Large intestine (tissue), 3 donors: ENCODE results near the gene ZNF775. TPM values are rescaled to one million over a fixed set of nuclear protein-coding genes. Genes with fewer than 3 reads are reported as not detected.
A peak's percentile ranks its signal among the peaks of the same experiment; 100 is the strongest.

Source experiments
- DNase-seq, 2 donors: peaks; one replicate each; pipeline versions ENCODE4 v3.0.0 to v3.0.0-alpha.2; 2013
- H3K27ac ChIP-seq: one replicate; pipeline ENCODE4 v1.5.1; 2013; ENCODE audit warnings: low read length
- H3K27me3 ChIP-seq: 2 replicates; pipeline ENCODE4 v1.6.1; 2013; ENCODE audit warnings: low read length; ENCODE audit not compliant: control insufficient read depth, insufficient read depth
- H3K36me3 ChIP-seq: 2 replicates; pipeline ENCODE4 v1.6.1; 2013; ENCODE audit warnings: low read length; ENCODE audit not compliant: control insufficient read depth, insufficient read depth
- H3K4me1 ChIP-seq: one replicate; pipeline ENCODE4 v1.6.1; 2013; ENCODE audit warnings: low read length; ENCODE audit not compliant: control insufficient read depth, insufficient read depth
- H3K4me3 ChIP-seq: one replicate; pipeline ENCODE4 v1.5.1; 2013; ENCODE audit warnings: low read length
- H3K9me3 ChIP-seq: one replicate; pipeline ENCODE4 v1.6.1; 2013; ENCODE audit warnings: mild to moderate bottlenecking, low read depth, low read length, moderate library complexity; ENCODE audit not compliant: control insufficient read depth
- WGBS: methylation state at CpG from one replicate; pipeline ENCODE4 v1.1.5; 2013; ENCODE audit warnings: low lambda C conversion rate; ENCODE audit not compliant: insufficient coverage; 5-methylcytosine and 5-hydroxymethylcytosine counted together
- polyA plus RNA-seq: library from polyadenylated mRNA; unstranded; fragments of 120-200 nt; gene quantifications from one replicate; pipeline ENCODE4 v1.2.1, GENCODE V29; 2013

The ZNF775 gene
- polyA plus RNA-seq, 1 donor = 5.2 TPM

- Histone ChIP-seq H3K4me3 (peak overlapping the region; percentile 82), H3K27ac (peak overlapping the region; percentile 94), H3K36me3 (peaks cover 39% of the 10 kb centered on the region), H3K4me1 (peaks cover 49% of the 10 kb centered on the region), H3K9me3 (peaks cover 2% of the 10 kb centered on the region), H3K27me3 (no peaks in the 10 kb centered on the region)
- no CpG with 5 or more reads among the region's 58 CpGs for WGBS
- DNase-seq = peak; percentile 59 to 85
Observed at GRCh38 chr7:150368884-150369747, 10.0 kb upstream of the ZNF775 start.

GRCh38 chr7:150369748-150370501 is 9.2 kb upstream of the ZNF775 start:
- Histone ChIP-seq H3K4me1 (peaks cover 55% of the 10 kb centered on the region), H3K27me3 (no peaks in the 10 kb centered on the region), H3K4me3 (peak overlapping the region; percentile 82), H3K27ac (peak overlapping the region; percentile 94), H3K9me3 (peaks cover 2% of the 10 kb centered on the region), H3K36me3 (peaks cover 45% of the 10 kb centered on the region)
- DNase-seq = peak in 1 of 2 donors; percentile 33
- no CpG with 5 or more reads among the region's 23 CpGs for WGBS

- Histone ChIP-seq H3K4me1 (peaks cover 57% of the 10 kb centered on the region), H3K36me3 (peaks cover 47% of the 10 kb centered on the region)
Observed at GRCh38 chr7:150370612-150371071, 8.5 kb upstream of the ZNF775 start.

DNA sequence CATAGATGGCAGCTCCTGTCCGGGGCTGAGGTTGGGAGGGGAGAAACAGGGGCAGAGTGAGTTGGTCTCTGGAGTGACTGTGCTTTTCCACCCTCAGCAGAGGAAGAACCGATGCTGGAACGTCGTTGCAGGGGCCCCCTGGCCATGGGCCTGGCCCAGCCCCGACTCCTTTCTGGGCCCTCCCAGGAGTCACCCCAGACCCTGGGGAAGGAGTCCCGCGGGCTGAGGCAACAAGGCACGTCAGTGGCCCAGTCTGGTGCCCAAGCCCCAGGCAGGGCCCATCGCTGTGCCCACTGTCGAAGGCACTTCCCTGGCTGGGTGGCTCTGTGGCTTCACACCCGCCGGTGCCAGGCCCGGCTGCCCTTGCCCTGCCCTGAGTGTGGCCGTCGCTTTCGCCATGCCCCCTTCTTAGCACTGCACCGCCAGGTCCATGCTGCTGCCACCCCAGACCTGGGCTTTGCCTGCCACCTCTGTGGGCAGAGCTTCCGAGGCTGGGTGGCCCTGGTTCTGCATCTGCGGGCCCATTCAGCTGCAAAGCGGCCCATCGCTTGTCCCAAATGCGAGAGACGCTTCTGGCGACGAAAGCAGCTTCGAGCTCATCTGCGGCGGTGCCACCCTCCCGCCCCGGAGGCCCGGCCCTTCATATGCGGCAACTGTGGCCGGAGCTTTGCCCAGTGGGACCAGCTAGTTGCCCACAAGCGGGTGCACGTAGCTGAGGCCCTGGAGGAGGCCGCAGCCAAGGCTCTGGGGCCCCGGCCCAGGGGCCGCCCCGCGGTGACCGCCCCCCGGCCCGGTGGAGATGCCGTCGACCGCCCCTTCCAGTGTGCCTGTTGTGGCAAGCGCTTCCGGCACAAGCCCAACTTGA is 7.8 kb upstream of the ZNF775 start:
- H3K9me3 ChIP-seq = peaks cover 2% of the 10 kb centered on the region
- H3K27ac ChIP-seq = peak overlapping the region; percentile 94
- H3K4me3 ChIP-seq = no peak overlapping the region
- no peaks in the 10 kb centered on the region for H3K27me3 ChIP-seq
- H3K36me3 ChIP-seq = peaks cover 47% of the 10 kb centered on the region
- no CpG with 5 or more reads among the region's 48 CpGs for WGBS
- peaks cover 62% of the 10 kb centered on the region for H3K4me1 ChIP-seq
- DNase-seq = no peak

More at GRCh38 chr7:150370612-150371071, 8.5 kb upstream of the ZNF775 start:
- DNase-seq = no peak
- Histone ChIP-seq H3K9me3 (peaks cover 2% of the 10 kb centered on the region), H3K4me3 (peak overlapping the region; percentile 82), H3K27me3 (no peaks in the 10 kb centered on the region), H3K27ac (peak overlapping the region; percentile 94)
- no CpG with 5 or more reads among the region's 3 CpGs for WGBS

DNA sequence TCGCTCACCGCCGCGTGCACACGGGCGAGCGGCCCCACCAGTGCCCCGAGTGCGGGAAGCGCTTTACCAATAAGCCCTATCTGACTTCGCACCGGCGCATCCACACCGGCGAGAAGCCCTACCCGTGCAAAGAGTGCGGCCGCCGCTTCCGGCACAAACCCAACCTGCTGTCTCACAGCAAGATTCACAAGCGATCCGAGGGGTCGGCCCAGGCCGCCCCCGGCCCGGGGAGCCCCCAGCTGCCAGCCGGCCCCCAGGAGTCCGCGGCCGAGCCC is 7.2 kb upstream of the ZNF775 start:
- no peak for DNase-seq

GRCh38 chr7:150372271-150373048 is 6.7 kb upstream of the ZNF775 start:
- no peaks in the 10 kb centered on the region for H3K27me3 ChIP-seq
- DNase-seq = no peak
- H3K4me1 ChIP-seq = peaks cover 67% of the 10 kb centered on the region
- peaks cover 47% of the 10 kb centered on the region for H3K36me3 ChIP-seq
- no CpG with 5 or more reads among the region's 79 CpGs for WGBS
- H3K9me3 ChIP-seq = peaks cover 2% of the 10 kb centered on the region
- no peak overlapping the region for H3K4me3 ChIP-seq
- no peak overlapping the region for H3K27ac ChIP-seq

More for the DNA sequence above, 7.2 kb upstream of the ZNF775 start:
- peaks cover 47% of the 10 kb centered on the region for H3K36me3 ChIP-seq
- H3K27me3 ChIP-seq = no peaks in the 10 kb centered on the region
- WGBS = no CpG with 5 or more reads among the region's 30 CpGs
- H3K9me3 ChIP-seq = peaks cover 2% of the 10 kb centered on the region
- H3K4me3 ChIP-seq = no peak overlapping the region
- H3K4me1 ChIP-seq = peaks cover 66% of the 10 kb centered on the region
- no peak overlapping the region for H3K27ac ChIP-seq

DNA sequence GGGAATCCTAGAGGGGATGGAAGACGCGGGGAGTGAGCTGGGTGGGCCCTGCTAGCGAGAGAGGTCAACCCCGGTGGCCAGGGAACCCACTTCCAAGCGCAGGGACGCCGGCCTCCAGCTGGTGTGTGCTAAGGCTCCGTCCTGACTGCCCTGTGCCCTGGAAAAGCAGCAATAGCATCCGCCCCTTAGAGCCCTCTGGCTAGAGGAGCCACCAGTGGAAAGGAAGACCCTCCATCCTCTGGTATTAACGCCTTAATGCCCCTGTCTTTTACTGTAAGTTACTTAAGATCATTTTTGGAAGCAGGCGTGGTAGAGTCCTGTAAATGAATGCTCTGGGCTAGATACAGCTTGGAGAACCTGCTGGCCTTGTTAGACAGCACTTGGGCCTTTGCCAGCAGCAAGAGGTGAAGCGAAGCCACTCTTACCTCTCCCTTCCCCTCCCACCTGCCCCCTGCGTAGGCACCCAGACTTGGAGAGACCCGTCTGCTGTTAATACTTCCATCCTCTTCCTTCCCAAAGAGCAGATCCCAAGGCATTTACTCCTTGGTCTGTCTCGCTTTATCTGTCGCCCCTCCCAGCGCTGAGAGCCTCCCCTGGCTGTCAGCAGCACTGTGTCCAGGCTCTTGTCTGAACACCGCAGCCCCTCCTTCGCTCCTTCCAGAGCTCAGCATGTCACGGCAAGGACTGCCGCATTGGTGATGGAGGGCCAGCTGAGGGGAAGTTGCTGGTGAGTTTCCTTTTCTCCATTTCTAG is 5.9 kb upstream of the ZNF775 start:
- WGBS = no CpG with 5 or more reads among the region's 21 CpGs
- DNase-seq = peak in 1 of 2 donors; percentile 42
- H3K4me1 ChIP-seq = peaks cover 67% of the 10 kb centered on the region
- H3K27ac ChIP-seq = peak overlapping the region; percentile 15
- peaks cover 2% of the 10 kb centered on the region for H3K9me3 ChIP-seq
- H3K36me3 ChIP-seq = peaks cover 47% of the 10 kb centered on the region
- H3K4me3 ChIP-seq = no peak overlapping the region
- no peaks in the 10 kb centered on the region for H3K27me3 ChIP-seq

DNA sequence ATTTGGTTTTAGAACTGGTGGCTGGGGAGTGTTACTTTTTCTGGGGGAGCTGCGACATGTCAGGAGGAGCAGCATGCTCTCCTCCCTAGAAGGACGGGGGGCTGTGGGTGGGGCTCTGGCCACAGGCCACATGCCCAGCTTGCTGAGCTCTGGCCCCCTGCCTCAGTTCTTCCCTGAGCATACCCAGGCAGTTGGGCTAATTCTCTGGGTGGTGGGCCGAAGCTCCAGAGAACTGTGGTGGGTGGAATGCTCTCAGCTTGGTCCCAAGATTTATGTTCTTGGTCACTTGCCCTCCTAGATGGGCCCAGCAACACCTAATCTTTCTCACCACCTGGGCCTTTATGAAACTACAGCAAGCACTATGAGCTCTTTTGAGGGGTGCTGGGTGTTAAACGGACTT is 5.1 kb upstream of the ZNF775 start:
- Histone ChIP-seq H3K4me1 (peaks cover 70% of the 10 kb centered on the region), H3K27ac (no peak overlapping the region), H3K36me3 (peaks cover 47% of the 10 kb centered on the region), H3K4me3 (no peak overlapping the region), H3K27me3 (no peaks in the 10 kb centered on the region), H3K9me3 (peaks cover 4% of the 10 kb centered on the region)
- DNase-seq = no peak
- no CpG with 5 or more reads among the region's 4 CpGs for WGBS

DNA sequence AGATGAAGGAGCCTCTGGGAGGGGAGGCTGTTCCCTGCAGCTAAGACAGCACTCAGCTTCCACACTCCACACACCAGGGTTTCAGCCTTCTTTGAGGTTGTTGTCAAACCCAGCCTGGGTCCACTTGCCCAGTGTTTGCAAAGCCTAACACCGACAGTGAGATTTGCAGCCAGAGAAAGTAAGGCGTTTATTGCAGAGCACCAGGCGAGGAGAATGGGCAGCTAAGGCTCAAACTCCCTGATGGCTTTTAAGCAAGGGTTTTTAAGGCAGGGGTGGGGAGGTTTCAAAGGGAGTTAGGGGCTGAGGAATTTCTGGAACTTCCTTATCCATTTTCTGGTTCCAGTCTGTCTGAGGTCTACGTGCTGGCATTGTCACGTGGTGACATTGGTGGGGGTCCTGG is 4.7 kb upstream of the ZNF775 start:
- no peak overlapping the region for H3K27ac ChIP-seq
- H3K4me1 ChIP-seq = peaks cover 70% of the 10 kb centered on the region
- H3K4me3 ChIP-seq = no peak overlapping the region
- H3K27me3 ChIP-seq = no peaks in the 10 kb centered on the region
- peaks cover 4% of the 10 kb centered on the region for H3K9me3 ChIP-seq
- H3K36me3 ChIP-seq = peaks cover 47% of the 10 kb centered on the region
- WGBS = no CpG with 5 or more reads among the region's 5 CpGs
- DNase-seq = no peak
